H1 (cell line): ENCODE results near the gene B4GALNT3. TPM values are rescaled to one million over a fixed set of nuclear protein-coding genes. Genes with fewer than 3 reads are reported as not detected.

Experiments
- CTCF ChIA-PET: fragments of 300-600 bp; sonication (Branson Sonifier 250); formaldehyde crosslinking; loops from one replicate; lab custom pipeline; 2021; ENCODE audit not compliant: partially characterized antibody; lab: Charles Lee
- POLR2A ChIA-PET: fragments of 300-600 bp; sonication (Branson Sonifier 250); formaldehyde crosslinking; loops from one replicate; lab custom pipeline; 2021; ENCODE audit warnings: inconsistent platforms; ENCODE audit not compliant: partially characterized antibody; lab: Charles Lee
- DNase-seq, 2 experiments: peaks; one replicate each; pipeline versions ENCODE4 v3.0.0 to v3.0.0-alpha.2; 2010 to 2022; ENCODE audit warnings: low spot score in 2 of 2, low read depth in 1 of 2, mixed read lengths in 1 of 2
- FAIRE-seq: peaks from 2 replicates; lab custom pipeline; 2011; peaks lifted over from hg19 to GRCh38; lab: Jason Lieb, UNC
- H2AFZ ChIP-seq: 2 replicates; pipeline ENCODE4 v1.8.1; 2012; ENCODE audit warnings: low read length, inconsistent platforms
- H2AK5ac ChIP-seq: 2 replicates; pipeline ENCODE4 v1.6.1; 2013; ENCODE audit warnings: low read depth, low read length
- H2BK120ac ChIP-seq: replicated peaks from 2 replicates; pipeline ENCODE3; 2013; ENCODE audit warnings: low read depth, low read length, inconsistent platforms
- H2BK12ac ChIP-seq: 2 replicates; pipeline ENCODE4 v1.6.1; 2013; ENCODE audit warnings: low read depth, low read length
- H2BK15ac ChIP-seq: 2 replicates; pipeline ENCODE4 v1.6.1; 2013; ENCODE audit warnings: low read length
- H2BK20ac ChIP-seq: 2 replicates; pipeline ENCODE4 v1.6.1; 2013; ENCODE audit warnings: low read length
- H2BK5ac ChIP-seq: 2 replicates; pipeline ENCODE4 v1.6.1; 2013; ENCODE audit warnings: low read depth, low read length
- H3K14ac ChIP-seq: 2 replicates; pipeline ENCODE4 v1.6.1; 2013; ENCODE audit warnings: inconsistent platforms; ENCODE audit not compliant: insufficient read length
- H3K18ac ChIP-seq: 2 replicates; pipeline ENCODE4 v1.6.1; 2013; ENCODE audit warnings: low read length; ENCODE audit errors: extremely low read depth
- H3K23ac ChIP-seq: 2 replicates; pipeline ENCODE4 v1.6.1; 2013; ENCODE audit warnings: inconsistent platforms; ENCODE audit not compliant: insufficient read length
- H3K23me2 ChIP-seq: 2 replicates; pipeline ENCODE4 v1.6.1; 2013; ENCODE audit warnings: low read depth, low read length
- H3K27ac ChIP-seq: 2 replicates; pipeline ENCODE4 v1.6.1; 2011; ENCODE audit warnings: low read depth, low read length, inconsistent platforms
- H3K27me3 ChIP-seq, 4 experiments: replicated peaks in 1 of 4; 1 replicate in 1 of 4; 2 replicates in 3 of 4; pipeline versions ENCODE4 v1.6.1 to v1.8.1; 2011 to 2013; ENCODE audit warnings: low read length in 3 of 4, mild to moderate bottlenecking in 3 of 4, inconsistent platforms in 2 of 4, mixed read lengths in 2 of 4, moderate library complexity in 1 of 4; ENCODE audit not compliant: control insufficient read depth in 3 of 4, insufficient read depth in 3 of 4; ENCODE audit errors: extremely low read depth in 1 of 4
- H3K36me3 ChIP-seq, 4 experiments: 2 replicates each; pipeline versions ENCODE4 v1.6.1 to v1.8.1; 2011 to 2013; ENCODE audit warnings: mild to moderate bottlenecking in 4 of 4, low read length in 3 of 4, moderate library complexity in 2 of 4, control low read depth in 1 of 4, inconsistent platforms in 1 of 4; ENCODE audit not compliant: insufficient read depth in 4 of 4, control insufficient read depth in 2 of 4
- H3K4ac ChIP-seq: replicated peaks from 2 replicates; pipeline ENCODE3; 2013; ENCODE audit warnings: low read length, low read depth, mixed read lengths, inconsistent platforms; ENCODE audit not compliant: insufficient read length
- H3K4me1 ChIP-seq, 4 experiments: replicated peaks in 1 of 4; 1 replicate in 1 of 4; 2 replicates in 3 of 4; pipeline versions ENCODE4 v1.6.1 to v1.8.1; 2011 to 2013; ENCODE audit warnings: low read length in 3 of 4, inconsistent platforms in 2 of 4, mixed read lengths in 1 of 4; ENCODE audit not compliant: insufficient read depth in 4 of 4, control insufficient read depth in 3 of 4
- H3K4me2 ChIP-seq, 2 experiments: 2 replicates each; pipeline versions ENCODE4 v1.6.1 to v1.8.1; 2011 to 2013; ENCODE audit warnings: low read depth in 2 of 2, low read length in 2 of 2, control low read depth in 1 of 2, inconsistent platforms in 1 of 2, mild to moderate bottlenecking in 1 of 2; ENCODE audit not compliant: insufficient read depth in 1 of 2
- H3K4me3 ChIP-seq, 4 experiments: fragments of 200-600, 300-600 bp in 1 of 4; sonication (generic), shearing (Covaris generic), sonication (Bioruptor Twin) in 1 of 4; 2 replicates each; pipeline versions ENCODE4 v1.5.1 to v1.8.1; 2011 to 2016; ENCODE audit warnings: low read length in 4 of 4, low read depth in 3 of 4, control low read depth in 2 of 4, inconsistent platforms in 2 of 4, mild to moderate bottlenecking in 2 of 4, mixed read lengths in 1 of 4, moderate library complexity in 1 of 4; ENCODE audit not compliant: insufficient read depth in 2 of 4; ENCODE audit errors: extremely low read depth in 1 of 4
- H3K56ac ChIP-seq: replicated peaks from 2 replicates; pipeline ENCODE3; 2013; ENCODE audit warnings: low read depth, mild to moderate bottlenecking, mixed read lengths, low read length, inconsistent platforms; ENCODE audit not compliant: insufficient read length
- H3K79me1 ChIP-seq: 2 replicates; pipeline ENCODE4 v1.6.1; 2013; ENCODE audit warnings: low read depth, low read length, control low read depth
- H3K79me2 ChIP-seq, 2 experiments: 2 replicates each; pipeline versions ENCODE4 v1.6.1 to v1.8.1; 2012 to 2013; ENCODE audit warnings: low read length in 2 of 2, mild to moderate bottlenecking in 2 of 2, inconsistent platforms in 1 of 2; ENCODE audit not compliant: insufficient read depth in 2 of 2, control insufficient read depth in 1 of 2
- H3K9ac ChIP-seq, 4 experiments: replicated peaks in 1 of 4; 1 replicate in 1 of 4; 2 replicates in 3 of 4; pipeline versions ENCODE4 v1.6.1 to v1.8.1; 2011 to 2013; ENCODE audit warnings: low read depth in 3 of 4, low read length in 3 of 4, control low read depth in 2 of 4, mild to moderate bottlenecking in 2 of 4, moderate library complexity in 2 of 4, inconsistent platforms in 1 of 4; ENCODE audit errors: extremely low read depth in 1 of 4
- H3K9me3 ChIP-seq, 2 experiments: 2 replicates each; pipeline versions ENCODE4 v1.6.1 to v1.8.1; 2012 to 2013; ENCODE audit warnings: mild to moderate bottlenecking in 2 of 2, moderate library complexity in 2 of 2, control low read depth in 1 of 2, inconsistent platforms in 1 of 2, low read depth in 1 of 2, low read length in 1 of 2, mixed read lengths in 1 of 2; ENCODE audit not compliant: insufficient read depth in 2 of 2
- H4K20me1 ChIP-seq, 2 experiments: replicated peaks in 1 of 2; 2 replicates each; pipeline versions ENCODE3 to v1.8.1; 2011 to 2013; ENCODE audit warnings: inconsistent platforms in 2 of 2, low read length in 2 of 2, mild to moderate bottlenecking in 1 of 2; ENCODE audit not compliant: insufficient read depth in 2 of 2, control insufficient read depth in 1 of 2
- H4K5ac ChIP-seq: 2 replicates; pipeline ENCODE4 v1.6.1; 2013; ENCODE audit warnings: low read length, low read depth, mixed read lengths, inconsistent platforms; ENCODE audit not compliant: insufficient read length
- H4K8ac ChIP-seq: 2 replicates; pipeline ENCODE4 v1.8.0; 2013; ENCODE audit warnings: mild to moderate bottlenecking, moderate library complexity, low read length, inconsistent platforms; ENCODE audit not compliant: insufficient read depth; ENCODE audit errors: extremely low read depth
- H4K91ac ChIP-seq: replicated peaks from 2 replicates; pipeline ENCODE3; 2013; ENCODE audit warnings: low read length, mixed read lengths, inconsistent platforms; ENCODE audit not compliant: insufficient read length
- ATF2 ChIP-seq: IDR thresholded peaks from 2 replicates; pipeline ENCODE4 v1.6.1; 2012; ENCODE audit warnings: low read length, inconsistent platforms
- BRCA1 ChIP-seq: IDR thresholded peaks from 2 replicates; pipeline ENCODE4 v1.6.1; 2012; ENCODE audit warnings: low read depth, low read length, improper control_type of control experiment
- CBX8 ChIP-seq: fragments of 300-800, 300-1000 bp; sonication (generic); IDR thresholded peaks from 2 replicates; pipeline ENCODE4 v1.7.1; 2016; ENCODE audit warnings: low read depth, low read length, borderline replicate concordance
- CREB1 ChIP-seq: IDR thresholded peaks from 2 replicates; pipeline ENCODE4 v1.6.1; 2012; ENCODE audit warnings: inconsistent platforms
- E2F6 ChIP-seq: IDR thresholded peaks from 2 replicates; pipeline ENCODE4 v1.6.1; 2012; ENCODE audit warnings: inconsistent platforms
- EZH2 ChIP-seq: fragments of 200-600 bp; sonication (generic); IDR thresholded peaks from 2 replicates; pipeline ENCODE4 v1.7.1; 2012; ENCODE audit warnings: low read depth, mild to moderate bottlenecking, moderate library complexity, low read length, inconsistent platforms; ENCODE audit not compliant: severe bottlenecking
- HDAC2 ChIP-seq, 2 experiments: fragments of 300-600 bp in 1 of 2; sonication (generic) in 1 of 2; IDR thresholded peaks; 2 replicates each; pipeline ENCODE4 v1.6.1; 2011 to 2012; ENCODE audit warnings: low read depth in 2 of 2, low read length in 2 of 2, mild to moderate bottlenecking in 2 of 2, moderate library complexity in 2 of 2, borderline replicate concordance in 1 of 2, inconsistent platforms in 1 of 2
- POU5F1 ChIP-seq: IDR thresholded peaks from 2 replicates; pipeline ENCODE4 v1.6.1; 2011; ENCODE audit warnings: low read depth, mild to moderate bottlenecking, low read length, moderate library complexity
- TAF1 ChIP-seq: IDR thresholded peaks from 2 replicates; pipeline ENCODE4 v1.6.1; 2011; ENCODE audit warnings: mild to moderate bottlenecking, low read depth, low read length
- TEAD4 ChIP-seq: IDR thresholded peaks from 2 replicates; pipeline ENCODE4 v1.6.1; 2012; ENCODE audit warnings: low read depth, low read length, inconsistent platforms, mixed read lengths
- WGBS, 2 experiments: shearing (Covaris generic) in 1 of 2; methylation state at CpG; one replicate each; pipeline versions ENCODE4 v1.1.6 to v1.1.7; 2013 to 2015; ENCODE audit warnings: low lambda C conversion rate in 2 of 2, mixed read lengths in 2 of 2, inconsistent platforms in 1 of 2, low coverage in 1 of 2, missing lambda C conversion rate in 1 of 2; ENCODE audit not compliant: insufficient replicate concordance in 2 of 2, insufficient coverage in 1 of 2, insufficient read length in 1 of 2; ENCODE audit errors: extremely low coverage in 1 of 2, missing lambda C conversion rate in 1 of 2; 5-methylcytosine and 5-hydroxymethylcytosine counted together
- polyA plus RNA-seq, 7 experiments: library from polyadenylated mRNA; depleted of rRNA in 3 of 7; stranded (reverse) in 5 of 7; unstranded in 2 of 7; fragments of >200 nt in 5 of 7; fragments of 200-250 nt in 2 of 7; gene quantifications; 1 replicate in 5 of 7; 2 replicates in 1 of 7; 4 replicates in 1 of 7; pipeline versions ENCODE4 v1.2.1 to v1.2.3, GENCODE V29; 2011 to 2013; ENCODE audit warnings: missing spikeins in 2 of 7, mixed read lengths in 2 of 7
- total RNA-seq: library from RNA; stranded (reverse); fragmentation: NEBNext Ultra II Directional; extraction: Animal tissue kit (Norgen Biotek cat#: 25700); gene quantifications from 2 replicates; pipeline ENCODE4 v1.2.1, GENCODE V29; 2021

B4GALNT3 gene
- total and polyA plus RNA-seq, 2 of the 8 experiments (the other 6 are each of a cell fraction or from before 2014, with no cell fraction given): 12.5 to 20.3 TPM

GRCh38 chr12:565161-565560, 105.4 kb downstream of the B4GALNT3 start:
- H3K79me1 ChIP-seq: no peaks in the 10 kb centered on the region
- TF ChIP-seq BRCA1 (no peak), TAF1 (no peak), ATF2 (no peak), EZH2 (no peak), E2F6 (no peak), CREB1 (no peak), HDAC2 (IDR thresholded peaks at IDR 0.05; ENCODE audit: borderline replicate concordance in 1 of 2, low read depth in 2 of 2, low read length in 2 of 2) (no peak), POU5F1 (no peak), CBX8 (no peak), TEAD4 (no peak)
- FAIRE-seq (no peak), DNase-seq (no peak)
- no peak overlapping the region for H3K14ac ChIP-seq
- no peak overlapping the region for H3K4ac ChIP-seq
- no peak overlapping the region for H3K4me2 ChIP-seq
- peaks cover 3% of the 10 kb centered on the region; the same call in 1 of the 2 replicates for H3K23me2 ChIP-seq
- no peak overlapping the region for H3K56ac ChIP-seq
- no peak overlapping the region for H2BK5ac ChIP-seq
- H3K79me2 ChIP-seq: no peaks in the 10 kb centered on the region
- H2AK5ac ChIP-seq: no peak overlapping the region
- no peak overlapping the region for H3K9ac ChIP-seq
- H2BK20ac ChIP-seq: no peak overlapping the region
- no peak overlapping the region for H2BK15ac ChIP-seq
- no peaks in the 10 kb centered on the region for H4K20me1 ChIP-seq
- no peak overlapping the region for H3K23ac ChIP-seq
- peak overlapping the region; percentile 43 for H4K8ac ChIP-seq
- H4K5ac ChIP-seq: no peak overlapping the region
- no peak overlapping the region for H2BK120ac ChIP-seq
- H3K27me3 ChIP-seq: peaks cover 0 to 4% (median 3%) of the 10 kb centered on the region in 4 experiments; a peak in 2 of 7 replicates
- H3K18ac ChIP-seq: no peak overlapping the region
- H3K27ac ChIP-seq: no peak overlapping the region
- POLR2A ChIA-PET: interaction anchor here (2.4 kb wide), 1 partner anchor 9 kb away, joined by 6 read pairs; no protein-coding TSS in a partner anchor
- no peak overlapping the region for H4K91ac ChIP-seq
- no peak overlapping the region for H2BK12ac ChIP-seq
- H2AFZ ChIP-seq: no peak overlapping the region
- 90% methylated on average over 8 of the region's 8 CpGs; no CpG with 5 or more reads in 1 of the 2 experiments for WGBS, 2 experiments
- CTCF ChIA-PET: interaction anchor here (0.6 to 4.4 kb wide), 9 partner anchors 11 to 341 kb away, joined by 3 to 23 read pairs (median 5); no protein-coding TSS in a partner anchor
- H3K4me1 ChIP-seq: no peaks in the 10 kb centered on the region
- H3K4me3 ChIP-seq: no peak overlapping the region
- no peaks in the 10 kb centered on the region for H3K9me3 ChIP-seq
- H3K36me3 ChIP-seq: no peaks in the 10 kb centered on the region
